WTC11 (cell line): ENCODE measurements around the gene WDR81. TPM values are rescaled to one million over a fixed set of nuclear protein-coding genes. Genes with fewer than 3 reads are reported as not detected.
A peak's percentile ranks its signal among the peaks of the same experiment; 100 is the strongest.

Experiments
- ATAC-seq: fragments of 200-7000 bp; cut with Tn5 transposase; 2 replicates; pipeline ENCODE4 v1.10.0; 2021; ENCODE audit warnings: mild to moderate bottlenecking, moderate library complexity
- CTCF ChIA-PET: fragments of 300-600 bp; sonication (Branson Sonifier 250); formaldehyde crosslinking; loops from one replicate; lab custom pipeline; 2021; ENCODE audit warnings: antibody characterized with exemption; lab: Charles Lee
- POLR2A ChIA-PET: fragments of 350-600 bp; sonication (Branson Sonifier 250); formaldehyde crosslinking; loops from one replicate; lab custom pipeline; 2021; ENCODE audit warnings: antibody characterized with exemption; lab: Charles Lee
- DNase-seq: peaks from one replicate; pipeline ENCODE4 v3.0.0; 2021; ENCODE audit warnings: low spot score
- H3K27ac Mint-ChIP-seq: 2 replicates; pipeline ENCODE4 v1.8.0; 2021; ENCODE audit warnings: mixed read lengths
- H3K27me3 Mint-ChIP-seq: 2 replicates; pipeline ENCODE4 v1.8.0; 2021; ENCODE audit warnings: low read depth, mild to moderate bottlenecking, moderate library complexity, mixed read lengths
- H3K36me3 Mint-ChIP-seq: 2 replicates; pipeline ENCODE4 v1.8.0; 2021; ENCODE audit warnings: mixed read lengths
- H3K4me1 Mint-ChIP-seq: 2 replicates; pipeline ENCODE4 v1.8.0; 2022; ENCODE audit warnings: mixed read lengths
- H3K4me3 Mint-ChIP-seq: 2 replicates; pipeline ENCODE4 v1.8.0; 2021; ENCODE audit warnings: mild to moderate bottlenecking, moderate library complexity, mixed read lengths
- H3K9me3 Mint-ChIP-seq: 2 replicates; pipeline ENCODE4 v1.8.0; 2021; ENCODE audit warnings: mixed read lengths
- GABPB1 ChIP-seq: sonication (generic); formaldehyde crosslinking; IDR thresholded peaks from 2 replicates; pipeline ENCODE4 v1.8.1; 2023; ENCODE audit warnings: mild to moderate bottlenecking, missing genetic modification reagents
- GTF2I ChIP-seq: fragments of 250-450 bp; sonication (Bioruptor Pico); conservative IDR thresholded peaks from 2 replicates; pipeline ENCODE4 v1.4.0; 2021; ENCODE audit warnings: mild to moderate bottlenecking
- IRF2 ChIP-seq: sonication (generic); formaldehyde crosslinking; IDR thresholded peaks from 2 replicates; pipeline ENCODE4 v1.8.0; 2022; ENCODE audit warnings: low read depth, missing genetic modification reagents, borderline replicate concordance
- JUN ChIP-seq: sonication (generic); formaldehyde crosslinking; IDR thresholded peaks from 2 replicates; pipeline ENCODE4 v1.8.0; 2023; ENCODE audit warnings: mild to moderate bottlenecking, missing genetic modification reagents
- NR2C2 ChIP-seq: sonication (generic); formaldehyde crosslinking; IDR thresholded peaks from 2 replicates; pipeline ENCODE4 v1.8.0; 2022; ENCODE audit warnings: mild to moderate bottlenecking, missing genetic modification reagents
- NR3C1 ChIP-seq: sonication (generic); formaldehyde crosslinking; conservative IDR thresholded peaks from 2 replicates; pipeline ENCODE4 v1.8.1; 2023; ENCODE audit warnings: low read depth, mild to moderate bottlenecking, missing genetic modification reagents
- RORB ChIP-seq: fragments of 250-450 bp; sonication (Bioruptor Pico); IDR thresholded peaks from 2 replicates; pipeline ENCODE4 v1.9.0; 2021; ENCODE audit warnings: mild to moderate bottlenecking
- SMAD3 ChIP-seq: sonication (generic); formaldehyde crosslinking; IDR thresholded peaks from 2 replicates; pipeline ENCODE4 v1.8.0; 2022; ENCODE audit warnings: missing genetic modification reagents, mild to moderate bottlenecking, borderline replicate concordance
- ZNF121 ChIP-seq: sonication (generic); formaldehyde crosslinking; IDR thresholded peaks from 2 replicates; pipeline ENCODE4 v1.8.0; 2023; ENCODE audit warnings: missing genetic modification reagents
- ZNF232 ChIP-seq: sonication (generic); formaldehyde crosslinking; IDR thresholded peaks from 2 replicates; pipeline ENCODE4 v1.8.0; 2022; ENCODE audit warnings: mild to moderate bottlenecking, missing genetic modification reagents
- ZNF416 ChIP-seq: fragments of 250-450 bp; sonication (Bioruptor Pico); IDR thresholded peaks from 2 replicates; pipeline ENCODE4 v1.9.0; 2021; ENCODE audit warnings: mild to moderate bottlenecking, inconsistent platforms
- total RNA-seq: library from RNA; stranded (reverse); gene quantifications from 3 replicates; pipeline ENCODE4 v1.2.3, GENCODE V29; 2021
- TF ChIP-seq, protein P1 (sequence below): sonication (generic); formaldehyde crosslinking; IDR thresholded peaks from 2 replicates; pipeline ENCODE4 v1.8.1; 2023; ENCODE audit warnings: mild to moderate bottlenecking, moderate library complexity, missing genetic modification reagents
- TF ChIP-seq, protein P2 (sequence below): fragments of 250-450 bp; sonication (Bioruptor Pico); conservative IDR thresholded peaks from 2 replicates; pipeline ENCODE4 v1.9.0; 2021; ENCODE audit warnings: mild to moderate bottlenecking
- TF ChIP-seq, protein P3 (sequence below): sonication (generic); formaldehyde crosslinking; IDR thresholded peaks from 2 replicates; pipeline ENCODE4 v1.8.1; 2023; ENCODE audit warnings: mild to moderate bottlenecking, missing genetic modification reagents
- TF ChIP-seq, protein P4 (sequence below): sonication (generic); formaldehyde crosslinking; IDR thresholded peaks from 2 replicates; pipeline ENCODE4 v1.8.0; 2022; ENCODE audit warnings: mild to moderate bottlenecking, missing genetic modification reagents
- TF ChIP-seq, protein P5 (sequence below): sonication (generic); formaldehyde crosslinking; IDR thresholded peaks from 2 replicates; pipeline ENCODE4 v1.8.0; 2022; ENCODE audit warnings: mild to moderate bottlenecking, missing genetic modification reagents
- TF ChIP-seq, protein P6 (sequence below): sonication (generic); formaldehyde crosslinking; IDR thresholded peaks from 2 replicates; pipeline ENCODE4 v1.8.0; 2023; ENCODE audit warnings: missing genetic modification reagents, mild to moderate bottlenecking, borderline replicate concordance

Gene WDR81
- total RNA-seq, 1 experiment from 2014 or later = 16.4 TPM

DNA sequence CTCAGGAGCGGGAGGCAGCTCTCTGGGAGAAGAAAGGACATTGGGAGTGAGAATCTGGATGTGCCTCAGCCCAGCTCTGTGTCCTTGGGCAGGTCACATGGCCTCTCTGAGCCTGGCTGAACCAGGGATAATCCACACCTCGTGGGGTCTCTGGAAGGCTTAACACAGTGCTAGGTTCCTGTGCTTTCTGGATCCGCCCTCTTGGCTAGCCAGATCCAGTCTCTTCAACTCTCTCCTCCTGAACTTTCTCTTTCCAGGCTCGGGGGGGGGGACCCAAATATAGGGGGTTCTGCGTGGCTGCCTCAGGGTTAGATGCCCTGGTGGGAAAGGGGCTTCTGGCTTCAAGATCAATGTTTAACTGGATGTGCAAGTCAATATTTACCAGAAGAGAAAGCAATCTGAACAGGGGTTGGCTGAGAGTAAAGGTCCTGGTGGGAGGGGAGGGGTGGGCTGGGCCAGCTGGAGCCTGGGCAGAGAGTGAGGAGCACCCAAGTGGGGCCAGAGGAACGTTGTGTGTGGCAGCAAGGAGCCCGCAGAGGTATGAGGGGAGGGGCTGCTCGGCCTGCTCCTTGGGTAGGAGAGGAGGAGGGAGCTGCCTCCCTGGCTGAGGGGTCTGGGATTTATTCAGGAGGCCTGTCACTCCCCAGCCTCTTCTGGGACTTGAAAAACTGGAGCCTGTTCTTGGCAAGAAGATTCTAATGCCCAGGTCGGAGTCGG, 18.0 kb downstream of the WDR81 start, which contains the start of gene SERPINF2:
SERPINF2 (plus strand) TSS at position 501 of the 717 bp plus-strand sequence. CDS start 2,125 bp downstream, outside the sequence.
- H3K4me3 Mint-ChIP-seq = no peak within 1 kb of the TSS
- H3K4me1 Mint-ChIP-seq = peaks cover 3% of the 10 kb centered on the region

DNA sequence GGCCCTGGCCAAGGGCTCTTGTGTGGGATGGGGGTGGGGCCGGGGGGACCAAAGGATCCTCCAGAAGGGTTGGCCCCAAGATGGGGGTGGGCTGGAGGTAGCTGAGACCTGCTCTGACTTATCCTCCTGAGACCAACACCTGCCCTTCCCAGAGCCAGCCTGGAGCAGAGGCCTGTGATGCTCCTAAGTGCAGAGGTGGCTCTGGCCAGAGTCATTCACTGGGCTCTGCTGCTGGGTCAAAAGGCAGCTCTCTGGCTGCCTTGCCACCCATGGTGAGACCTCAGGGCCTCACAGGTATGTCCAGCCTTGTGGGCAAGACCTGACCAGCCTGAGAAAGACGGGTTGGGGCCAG, 18.6 kb downstream of the WDR81 start:
- no peak overlapping the region for H3K4me3 Mint-ChIP-seq
- TF ChIP-seq, protein P1, sequence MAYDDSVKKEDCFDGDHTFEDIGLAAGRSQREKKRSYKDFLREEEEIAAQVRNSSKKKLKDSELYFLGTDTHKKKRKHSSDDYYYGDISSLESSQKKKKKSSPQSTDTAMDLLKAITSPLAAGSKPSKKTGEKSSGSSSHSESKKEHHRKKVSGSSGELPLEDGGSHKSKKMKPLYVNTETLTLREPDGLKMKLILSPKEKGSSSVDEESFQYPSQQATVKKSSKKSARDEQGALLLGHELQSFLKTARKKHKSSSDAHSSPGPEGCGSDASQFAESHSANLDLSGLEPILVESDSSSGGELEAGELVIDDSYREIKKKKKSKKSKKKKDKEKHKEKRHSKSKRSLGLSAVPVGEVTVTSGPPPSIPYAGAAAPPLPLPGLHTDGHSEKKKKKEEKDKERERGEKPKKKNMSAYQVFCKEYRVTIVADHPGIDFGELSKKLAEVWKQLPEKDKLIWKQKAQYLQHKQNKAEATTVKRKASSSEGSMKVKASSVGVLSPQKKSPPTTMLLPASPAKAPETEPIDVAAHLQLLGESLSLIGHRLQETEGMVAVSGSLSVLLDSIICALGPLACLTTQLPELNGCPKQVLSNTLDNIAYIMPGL (CRISPR knock-in tag) = no peak
- no peak for TF ChIP-seq NR2C2 (CRISPR knock-in tag)
- no peak for TF ChIP-seq GTF2I (CRISPR knock-in tag)
- TF ChIP-seq GABPB1 = 0 out of 2 replicates have a peak, but pooled peaks have one; percentile 3
- TF ChIP-seq ZNF416 (CRISPR knock-in tag) = no peak
- TF ChIP-seq, protein P2, sequence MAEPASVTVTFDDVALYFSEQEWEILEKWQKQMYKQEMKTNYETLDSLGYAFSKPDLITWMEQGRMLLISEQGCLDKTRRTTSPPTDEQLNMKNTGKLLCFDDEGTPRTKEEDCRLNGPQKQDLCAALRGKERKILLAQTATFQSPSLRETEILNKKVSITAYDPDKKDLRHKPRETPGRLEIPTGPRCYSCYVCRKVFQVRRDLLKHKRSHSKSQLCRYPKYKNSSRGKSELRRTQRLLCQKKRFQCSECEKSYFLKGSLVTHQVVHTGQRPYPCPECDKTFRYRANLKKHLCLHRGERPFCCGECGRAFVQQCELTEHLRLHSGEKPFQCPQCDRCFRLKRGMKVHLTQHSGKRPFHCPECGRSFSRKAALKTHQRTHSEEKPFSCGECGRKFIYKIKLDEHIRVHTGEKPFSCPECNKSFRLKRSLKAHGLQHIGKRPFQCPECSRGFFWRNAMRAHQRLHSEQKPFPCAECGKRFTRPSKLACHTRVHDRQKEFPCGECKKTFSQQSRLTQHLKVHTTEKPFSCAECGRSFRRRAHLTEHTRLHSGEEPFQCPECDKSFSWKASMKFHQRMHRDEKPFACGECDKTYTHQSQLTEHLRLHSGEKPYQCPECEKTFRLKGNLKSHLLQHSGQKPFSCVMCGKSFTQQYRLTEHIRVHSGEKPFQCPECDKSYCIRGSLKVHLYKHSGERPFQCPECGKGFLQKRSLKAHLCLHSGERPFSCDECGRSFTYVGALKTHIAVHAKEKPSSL (CRISPR knock-in tag) = no peak
- ChIA-PET POLR2A (interaction anchor here (0.9 kb wide), 1 partner anchor 15 kb away, joined by 3 read pairs; no protein-coding TSS in a partner anchor), CTCF (interaction anchor here (1.4 kb wide), 1 partner anchor 22 kb away, joined by 6 read pairs; no protein-coding TSS in a partner anchor)
- DNase-seq (no peak), ATAC-seq (no peak)
- H3K9me3 Mint-ChIP-seq = peaks cover 3% of the 10 kb centered on the region; the same call in 1 of the 2 replicates
- H3K27me3 Mint-ChIP-seq = 0 out of 2 replicates have a peak, but pooled peaks cover under 1% of the 10 kb centered on the region
- H3K4me1 Mint-ChIP-seq = peaks cover 3% of the 10 kb centered on the region
- peaks cover 4% of the 10 kb centered on the region for H3K36me3 Mint-ChIP-seq
- no peak overlapping the region for H3K27ac Mint-ChIP-seq

More for the DNA sequence above, 18.0 kb downstream of the WDR81 start, which contains the start of gene SERPINF2:
- Mint-ChIP-seq H3K9me3 (peaks cover 3% of the 10 kb centered on the region; the same call in 1 of the 2 replicates), H3K36me3 (peaks cover 4% of the 10 kb centered on the region), H3K27me3 (0 out of 2 replicates have a peak, but pooled peaks cover 2% of the 10 kb centered on the region), H3K27ac (no peak within 1 kb of the TSS)
- ChIA-PET CTCF (interaction anchor here (1.4 kb wide), 1 partner anchor 21 kb away, joined by 6 read pairs; no protein-coding TSS in a partner anchor), POLR2A (interaction anchor here (0.9 kb wide), 1 partner anchor 15 kb away, joined by 3 read pairs; no protein-coding TSS in a partner anchor)
- TF ChIP-seq IRF2 (CRISPR knock-in tag) (no peak), GABPB1 (peak; percentile 15; the same call in 1 of the 2 replicates)
- TF ChIP-seq, protein P3, sequence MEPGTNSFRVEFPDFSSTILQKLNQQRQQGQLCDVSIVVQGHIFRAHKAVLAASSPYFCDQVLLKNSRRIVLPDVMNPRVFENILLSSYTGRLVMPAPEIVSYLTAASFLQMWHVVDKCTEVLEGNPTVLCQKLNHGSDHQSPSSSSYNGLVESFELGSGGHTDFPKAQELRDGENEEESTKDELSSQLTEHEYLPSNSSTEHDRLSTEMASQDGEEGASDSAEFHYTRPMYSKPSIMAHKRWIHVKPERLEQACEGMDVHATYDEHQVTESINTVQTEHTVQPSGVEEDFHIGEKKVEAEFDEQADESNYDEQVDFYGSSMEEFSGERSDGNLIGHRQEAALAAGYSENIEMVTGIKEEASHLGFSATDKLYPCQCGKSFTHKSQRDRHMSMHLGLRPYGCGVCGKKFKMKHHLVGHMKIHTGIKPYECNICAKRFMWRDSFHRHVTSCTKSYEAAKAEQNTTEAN (CRISPR knock-in tag) = no peak
- TF ChIP-seq, protein P4, sequence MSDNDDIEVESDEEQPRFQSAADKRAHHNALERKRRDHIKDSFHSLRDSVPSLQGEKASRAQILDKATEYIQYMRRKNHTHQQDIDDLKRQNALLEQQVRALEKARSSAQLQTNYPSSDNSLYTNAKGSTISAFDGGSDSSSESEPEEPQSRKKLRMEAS (CRISPR knock-in tag) = no peak
- DNase-seq = no peak
- ATAC-seq = no peak

DNA sequence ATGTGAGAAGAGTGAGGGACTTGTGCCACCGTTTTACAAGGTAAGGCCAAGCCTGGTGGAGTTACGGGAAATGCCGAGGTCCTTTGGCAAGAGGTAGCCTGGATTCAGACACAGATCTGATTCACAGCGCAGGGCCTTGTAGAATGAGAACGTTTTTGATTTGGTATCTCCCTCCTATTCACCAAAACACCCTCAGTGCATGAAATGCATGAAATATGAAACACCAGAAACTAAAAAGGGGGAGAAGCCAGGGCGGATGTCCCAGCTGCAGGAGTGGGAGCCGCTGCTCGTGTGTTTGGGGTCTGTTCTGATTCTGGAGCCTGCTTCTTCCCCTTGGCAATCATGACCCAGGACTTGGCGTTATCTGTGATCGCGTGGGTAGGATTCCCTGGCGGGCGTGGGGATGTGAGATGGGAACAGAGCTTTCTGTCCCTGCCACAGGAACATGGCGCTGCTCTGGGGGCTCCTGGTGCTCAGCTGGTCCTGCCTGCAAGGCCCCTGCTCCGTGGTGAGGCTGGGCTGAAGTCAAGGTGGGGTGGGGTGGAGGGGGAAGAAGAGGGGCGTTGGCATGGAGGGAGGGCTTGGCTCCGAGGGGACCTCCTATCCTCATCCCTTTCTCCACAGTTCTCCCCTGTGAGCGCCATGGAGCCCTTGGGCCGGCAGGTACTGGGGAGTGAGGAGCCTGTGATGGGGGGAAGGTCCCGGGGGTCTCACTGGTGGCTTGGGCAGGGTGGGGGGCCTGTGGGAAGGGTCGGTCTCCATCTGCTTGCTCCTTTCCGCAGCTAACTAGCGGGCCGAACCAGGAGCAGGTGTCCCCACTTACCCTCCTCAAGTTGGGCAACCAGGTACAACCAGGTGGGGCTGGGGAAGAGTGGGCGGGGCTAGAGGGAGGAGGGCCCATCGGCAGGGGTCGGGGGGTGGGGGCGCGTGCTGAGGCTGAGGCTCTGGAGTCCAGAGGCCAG, 20.3 kb downstream of the WDR81 start:
- POLR2A ChIA-PET = interaction anchor here (1.0 kb wide), 1 partner anchor 28 kb away, joined by 3 read pairs; no protein-coding TSS in a partner anchor
- no peak; the same call in 1 of the 2 replicates for ATAC-seq
- peaks cover 3% of the 10 kb centered on the region for H3K4me1 Mint-ChIP-seq
- no peaks in the 10 kb centered on the region for H3K9me3 Mint-ChIP-seq
- H3K27me3 Mint-ChIP-seq = no peaks in the 10 kb centered on the region
- H3K36me3 Mint-ChIP-seq = no peaks in the 10 kb centered on the region
- H3K27ac Mint-ChIP-seq = no peak overlapping the region
- no peak overlapping the region for H3K4me3 Mint-ChIP-seq
- CTCF ChIA-PET = interaction anchor here (0.5 kb wide), 1 partner anchor 211 kb away, joined by 3 read pairs; no protein-coding TSS in a partner anchor
- DNase-seq = no peak
- TF ChIP-seq JUN (no peak), SMAD3 (CRISPR knock-in tag) (no peak), ZNF121 (CRISPR knock-in tag) (no peak), RORB (CRISPR knock-in tag) (no peak), GABPB1 (no peak), NR3C1 (CRISPR knock-in tag) (no peak), ZNF232 (CRISPR knock-in tag) (no peak)
- TF ChIP-seq, protein P5, sequence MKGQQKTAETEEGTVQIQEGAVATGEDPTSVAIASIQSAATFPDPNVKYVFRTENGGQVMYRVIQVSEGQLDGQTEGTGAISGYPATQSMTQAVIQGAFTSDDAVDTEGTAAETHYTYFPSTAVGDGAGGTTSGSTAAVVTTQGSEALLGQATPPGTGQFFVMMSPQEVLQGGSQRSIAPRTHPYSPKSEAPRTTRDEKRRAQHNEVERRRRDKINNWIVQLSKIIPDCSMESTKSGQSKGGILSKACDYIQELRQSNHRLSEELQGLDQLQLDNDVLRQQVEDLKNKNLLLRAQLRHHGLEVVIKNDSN (CRISPR knock-in tag) = no peak
- TF ChIP-seq, protein P6, sequence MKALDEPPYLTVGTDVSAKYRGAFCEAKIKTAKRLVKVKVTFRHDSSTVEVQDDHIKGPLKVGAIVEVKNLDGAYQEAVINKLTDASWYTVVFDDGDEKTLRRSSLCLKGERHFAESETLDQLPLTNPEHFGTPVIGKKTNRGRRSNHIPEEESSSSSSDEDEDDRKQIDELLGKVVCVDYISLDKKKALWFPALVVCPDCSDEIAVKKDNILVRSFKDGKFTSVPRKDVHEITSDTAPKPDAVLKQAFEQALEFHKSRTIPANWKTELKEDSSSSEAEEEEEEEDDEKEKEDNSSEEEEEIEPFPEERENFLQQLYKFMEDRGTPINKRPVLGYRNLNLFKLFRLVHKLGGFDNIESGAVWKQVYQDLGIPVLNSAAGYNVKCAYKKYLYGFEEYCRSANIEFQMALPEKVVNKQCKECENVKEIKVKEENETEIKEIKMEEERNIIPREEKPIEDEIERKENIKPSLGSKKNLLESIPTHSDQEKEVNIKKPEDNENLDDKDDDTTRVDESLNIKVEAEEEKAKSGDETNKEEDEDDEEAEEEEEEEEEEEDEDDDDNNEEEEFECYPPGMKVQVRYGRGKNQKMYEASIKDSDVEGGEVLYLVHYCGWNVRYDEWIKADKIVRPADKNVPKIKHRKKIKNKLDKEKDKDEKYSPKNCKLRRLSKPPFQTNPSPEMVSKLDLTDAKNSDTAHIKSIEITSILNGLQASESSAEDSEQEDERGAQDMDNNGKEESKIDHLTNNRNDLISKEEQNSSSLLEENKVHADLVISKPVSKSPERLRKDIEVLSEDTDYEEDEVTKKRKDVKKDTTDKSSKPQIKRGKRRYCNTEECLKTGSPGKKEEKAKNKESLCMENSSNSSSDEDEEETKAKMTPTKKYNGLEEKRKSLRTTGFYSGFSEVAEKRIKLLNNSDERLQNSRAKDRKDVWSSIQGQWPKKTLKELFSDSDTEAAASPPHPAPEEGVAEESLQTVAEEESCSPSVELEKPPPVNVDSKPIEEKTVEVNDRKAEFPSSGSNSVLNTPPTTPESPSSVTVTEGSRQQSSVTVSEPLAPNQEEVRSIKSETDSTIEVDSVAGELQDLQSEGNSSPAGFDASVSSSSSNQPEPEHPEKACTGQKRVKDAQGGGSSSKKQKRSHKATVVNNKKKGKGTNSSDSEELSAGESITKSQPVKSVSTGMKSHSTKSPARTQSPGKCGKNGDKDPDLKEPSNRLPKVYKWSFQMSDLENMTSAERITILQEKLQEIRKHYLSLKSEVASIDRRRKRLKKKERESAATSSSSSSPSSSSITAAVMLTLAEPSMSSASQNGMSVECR (CRISPR knock-in tag) = no peak
